22Rv1 (cell line): ENCODE data around the gene P2RX7.

Source experiments
- CTCF ChIP-seq: fragments of 450-650 bp; IDR thresholded peaks from 2 replicates; pipeline ENCODE4 v1.5.1; 2017; ENCODE audit warnings: mild to moderate bottlenecking
- ZFX ChIP-seq: fragments of 450-650 bp; IDR thresholded peaks from 2 replicates; pipeline ENCODE4 v1.6.1; 2017; ENCODE audit warnings: antibody characterized with exemption, borderline replicate concordance

GRCh38 chr12:121172145-121172544 lies 39.5 kb downstream of the P2RX7 start:
- no peak for TF ChIP-seq CTCF
- no peak for TF ChIP-seq ZFX
